BE2C (cell line): ENCODE measurements around the gene PORCN.

Experiments
- DNase-seq: peaks from one replicate; pipeline ENCODE4 v3.0.0-alpha.2; 2020
- H3K27me3 ChIP-seq: fragments of 250-450 bp; sonication (Bioruptor Pico); 2 replicates; pipeline ENCODE4 v1.5.1; 2020; ENCODE audit warnings: mild to moderate bottlenecking
- H3K36me3 ChIP-seq: fragments of 250-450 bp; sonication (Bioruptor Pico); 2 replicates; pipeline ENCODE4 v1.5.1; 2020; ENCODE audit warnings: mild to moderate bottlenecking
- H3K4me1 ChIP-seq: fragments of 250-450 bp; sonication (Bioruptor Pico); 2 replicates; pipeline ENCODE4 v1.5.1; 2020
- H3K4me3 ChIP-seq: 2 replicates; pipeline ENCODE4 v1.5.1; 2011; ENCODE audit warnings: low read depth, low read length
- H3K9me3 ChIP-seq: fragments of 250-450 bp; sonication (Bioruptor Pico); 2 replicates; pipeline ENCODE4 v1.5.1; 2020
- TF ChIP-seq, protein P1 (sequence below): IDR thresholded peaks from 2 replicates; pipeline ENCODE4 v1.5.1; 2012; ENCODE audit warnings: mild to moderate bottlenecking, low read depth, low read length

The PORCN gene

GRCh38 chrX:48560681-48561080 lies 51.9 kb downstream of the PORCN start:
- Histone ChIP-seq H3K9me3 (no peaks in the 10 kb centered on the region), H3K27me3 (no peaks in the 10 kb centered on the region), H3K4me3 (no peak overlapping the region), H3K4me1 (no peaks in the 10 kb centered on the region), H3K36me3 (peaks cover 4% of the 10 kb centered on the region; the same call in 1 of the 2 replicates)
- TF ChIP-seq, protein P1, sequence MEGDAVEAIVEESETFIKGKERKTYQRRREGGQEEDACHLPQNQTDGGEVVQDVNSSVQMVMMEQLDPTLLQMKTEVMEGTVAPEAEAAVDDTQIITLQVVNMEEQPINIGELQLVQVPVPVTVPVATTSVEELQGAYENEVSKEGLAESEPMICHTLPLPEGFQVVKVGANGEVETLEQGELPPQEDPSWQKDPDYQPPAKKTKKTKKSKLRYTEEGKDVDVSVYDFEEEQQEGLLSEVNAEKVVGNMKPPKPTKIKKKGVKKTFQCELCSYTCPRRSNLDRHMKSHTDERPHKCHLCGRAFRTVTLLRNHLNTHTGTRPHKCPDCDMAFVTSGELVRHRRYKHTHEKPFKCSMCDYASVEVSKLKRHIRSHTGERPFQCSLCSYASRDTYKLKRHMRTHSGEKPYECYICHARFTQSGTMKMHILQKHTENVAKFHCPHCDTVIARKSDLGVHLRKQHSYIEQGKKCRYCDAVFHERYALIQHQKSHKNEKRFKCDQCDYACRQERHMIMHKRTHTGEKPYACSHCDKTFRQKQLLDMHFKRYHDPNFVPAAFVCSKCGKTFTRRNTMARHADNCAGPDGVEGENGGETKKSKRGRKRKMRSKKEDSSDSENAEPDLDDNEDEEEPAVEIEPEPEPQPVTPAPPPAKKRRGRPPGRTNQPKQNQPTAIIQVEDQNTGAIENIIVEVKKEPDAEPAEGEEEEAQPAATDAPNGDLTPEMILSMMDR, result no peak
- DNase-seq, result no peak

GRCh38 chrX:48569958-48570357 lies 61.2 kb downstream of the PORCN start:
- Histone ChIP-seq H3K27me3 (no peaks in the 10 kb centered on the region), H3K4me1 (no peaks in the 10 kb centered on the region), H3K36me3 (peaks cover 5% of the 10 kb centered on the region), H3K4me3 (no peak overlapping the region), H3K9me3 (no peaks in the 10 kb centered on the region)
- no peak for DNase-seq
- TF ChIP-seq, protein P1, result no peak
